Astrocyte (in vitro differentiated cells and primary cell): Measurements from ENCODE around the gene ZNF678. TPM values are rescaled to one million over a fixed set of nuclear protein-coding genes. Genes with fewer than 3 reads are reported as not detected.
"Not testable (repeated sequence)": the region's sequence is repeated elsewhere in the genome, so short reads cannot be mapped to it uniquely, and the experiment has no call there.

Source experiments
- DNase-seq: peaks from one replicate; pipeline ENCODE4 v3.0.0-alpha.2; 2010; ENCODE audit warnings: low read depth
- FAIRE-seq: peaks from 2 replicates; lab custom pipeline; 2011; peaks lifted over from hg19 to GRCh38; lab: Jason Lieb, UNC
- H2AFZ ChIP-seq: 2 replicates; pipeline ENCODE4 v1.6.0; 2012; ENCODE audit warnings: low read depth, low read length, inconsistent platforms
- H3K27ac ChIP-seq: 2 replicates; pipeline ENCODE4 v1.5.1; 2011; ENCODE audit warnings: low read depth, low read length, inconsistent platforms
- H3K27me3 ChIP-seq: 2 replicates; pipeline ENCODE4 v1.6.0; 2011; ENCODE audit warnings: low read length, inconsistent platforms; ENCODE audit not compliant: insufficient read depth
- H3K36me3 ChIP-seq: 2 replicates; pipeline ENCODE4 v1.5.1; 2011; ENCODE audit warnings: low read length, inconsistent platforms; ENCODE audit not compliant: insufficient read depth
- H3K4me1 ChIP-seq: 2 replicates; pipeline ENCODE4 v1.5.1; 2011; ENCODE audit warnings: low read length, inconsistent platforms; ENCODE audit not compliant: insufficient read depth
- H3K4me2 ChIP-seq: 2 replicates; pipeline ENCODE4 v1.6.0; 2012; ENCODE audit warnings: low read length, inconsistent platforms
- H3K4me3 ChIP-seq: 2 replicates; pipeline ENCODE4 v1.5.1; 2011; ENCODE audit warnings: low read depth, mild to moderate bottlenecking, low read length, inconsistent platforms; ENCODE audit not compliant: insufficient read depth
- H3K79me2 ChIP-seq: 2 replicates; pipeline ENCODE4 v1.6.0; 2012; ENCODE audit warnings: mild to moderate bottlenecking, low read length, inconsistent platforms; ENCODE audit not compliant: insufficient read depth
- H3K9ac ChIP-seq: 2 replicates; pipeline ENCODE4 v1.6.0; 2012; ENCODE audit warnings: mild to moderate bottlenecking, low read length, inconsistent platforms
- H3K9me3 ChIP-seq: 2 replicates; pipeline ENCODE4 v1.5.1; 2012; ENCODE audit warnings: low read depth, mild to moderate bottlenecking, low read length, inconsistent platforms; ENCODE audit not compliant: insufficient read depth
- H4K20me1 ChIP-seq: 2 replicates; pipeline ENCODE4 v1.6.0; 2012; ENCODE audit warnings: low read length, inconsistent platforms; ENCODE audit not compliant: insufficient read depth
- H3K27ac Mint-ChIP-seq: one replicate; pipeline ENCODE4 v1.8.0; 2021; ENCODE audit warnings: mild to moderate bottlenecking, mixed read lengths; ENCODE audit not compliant: unreplicated experiment
- H3K27me3 Mint-ChIP-seq: one replicate; pipeline ENCODE4 v1.8.0; 2021; ENCODE audit warnings: low read depth, mixed read lengths; ENCODE audit not compliant: unreplicated experiment
- H3K36me3 Mint-ChIP-seq: one replicate; pipeline ENCODE4 v1.8.0; 2021; ENCODE audit warnings: low read depth, mixed read lengths; ENCODE audit not compliant: unreplicated experiment
- H3K4me1 Mint-ChIP-seq: one replicate; pipeline ENCODE4 v1.8.0; 2021; ENCODE audit warnings: low read depth, mixed read lengths; ENCODE audit not compliant: unreplicated experiment
- H3K4me3 Mint-ChIP-seq: one replicate; pipeline ENCODE4 v1.8.0; 2021; ENCODE audit warnings: mild to moderate bottlenecking, moderate library complexity, mixed read lengths; ENCODE audit not compliant: unreplicated experiment
- H3K9me3 Mint-ChIP-seq: one replicate; pipeline ENCODE4 v1.8.0; 2021; ENCODE audit warnings: mild to moderate bottlenecking, mixed read lengths; ENCODE audit not compliant: unreplicated experiment
- EZH2 ChIP-seq: IDR thresholded peaks from 2 replicates; pipeline ENCODE4 v1.6.1; 2012; ENCODE audit warnings: mild to moderate bottlenecking, low read length, inconsistent platforms; ENCODE audit not compliant: insufficient read depth
- total RNA-seq: library from RNA; stranded (reverse); gene quantifications from 2 replicates; pipeline ENCODE4 v1.2.1, GENCODE V29; 2021
- TF ChIP-seq, protein P1 (sequence below): IDR thresholded peaks from 2 replicates; pipeline ENCODE4 v1.5.1; 2011; ENCODE audit warnings: low read depth, mild to moderate bottlenecking, inconsistent platforms, low read length, moderate library complexity; ENCODE audit not compliant: insufficient read depth

Gene ZNF678
- total RNA-seq, 1 donor from 2014 or later = 5.4 TPM

DNA sequence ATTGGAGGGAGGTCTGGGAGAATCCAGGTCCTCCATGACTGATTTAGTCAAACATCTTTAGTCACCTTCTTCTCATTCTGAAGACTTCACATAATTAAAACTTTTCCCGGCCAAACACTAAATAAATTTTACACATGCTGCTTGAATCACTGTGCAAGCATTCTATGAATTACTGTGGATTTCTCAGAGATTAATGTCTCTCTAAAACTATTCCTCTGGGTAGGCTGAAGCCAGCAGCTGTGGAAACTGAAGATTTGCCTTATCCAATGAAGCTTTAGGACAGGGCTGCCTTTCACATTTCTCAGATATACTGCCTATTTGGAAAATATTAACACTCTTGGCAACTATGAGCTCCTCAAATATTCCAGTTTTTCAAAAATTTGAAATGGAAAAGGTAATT is 110.1 kb downstream of the ZNF678 start:
- Mint-ChIP-seq H3K27ac (no peak overlapping the region), H3K9me3 (peaks cover 36% of the 10 kb centered on the region), H3K4me1 (no peaks in the 10 kb centered on the region), H3K27me3 (peaks cover 2% of the 10 kb centered on the region), H3K4me3 (no peak overlapping the region), H3K36me3 (no peaks in the 10 kb centered on the region)
- FAIRE-seq = no peak
- Histone ChIP-seq H4K20me1 (no peaks in the 10 kb centered on the region), H3K36me3 (no peaks in the 10 kb centered on the region), H3K4me1 (no peaks in the 10 kb centered on the region), H3K4me3 (no peak overlapping the region), H3K79me2 (no peaks in the 10 kb centered on the region), H3K4me2 (no peak overlapping the region), H3K27ac (no peak overlapping the region), H3K9me3 (peaks cover 7% of the 10 kb centered on the region), H2AFZ (no peak overlapping the region), H3K9ac (no peak overlapping the region), H3K27me3 (no peaks in the 10 kb centered on the region)
- DNase-seq = no peak
- TF ChIP-seq, protein P1, sequence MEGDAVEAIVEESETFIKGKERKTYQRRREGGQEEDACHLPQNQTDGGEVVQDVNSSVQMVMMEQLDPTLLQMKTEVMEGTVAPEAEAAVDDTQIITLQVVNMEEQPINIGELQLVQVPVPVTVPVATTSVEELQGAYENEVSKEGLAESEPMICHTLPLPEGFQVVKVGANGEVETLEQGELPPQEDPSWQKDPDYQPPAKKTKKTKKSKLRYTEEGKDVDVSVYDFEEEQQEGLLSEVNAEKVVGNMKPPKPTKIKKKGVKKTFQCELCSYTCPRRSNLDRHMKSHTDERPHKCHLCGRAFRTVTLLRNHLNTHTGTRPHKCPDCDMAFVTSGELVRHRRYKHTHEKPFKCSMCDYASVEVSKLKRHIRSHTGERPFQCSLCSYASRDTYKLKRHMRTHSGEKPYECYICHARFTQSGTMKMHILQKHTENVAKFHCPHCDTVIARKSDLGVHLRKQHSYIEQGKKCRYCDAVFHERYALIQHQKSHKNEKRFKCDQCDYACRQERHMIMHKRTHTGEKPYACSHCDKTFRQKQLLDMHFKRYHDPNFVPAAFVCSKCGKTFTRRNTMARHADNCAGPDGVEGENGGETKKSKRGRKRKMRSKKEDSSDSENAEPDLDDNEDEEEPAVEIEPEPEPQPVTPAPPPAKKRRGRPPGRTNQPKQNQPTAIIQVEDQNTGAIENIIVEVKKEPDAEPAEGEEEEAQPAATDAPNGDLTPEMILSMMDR = no peak
- no peak for TF ChIP-seq EZH2

DNA sequence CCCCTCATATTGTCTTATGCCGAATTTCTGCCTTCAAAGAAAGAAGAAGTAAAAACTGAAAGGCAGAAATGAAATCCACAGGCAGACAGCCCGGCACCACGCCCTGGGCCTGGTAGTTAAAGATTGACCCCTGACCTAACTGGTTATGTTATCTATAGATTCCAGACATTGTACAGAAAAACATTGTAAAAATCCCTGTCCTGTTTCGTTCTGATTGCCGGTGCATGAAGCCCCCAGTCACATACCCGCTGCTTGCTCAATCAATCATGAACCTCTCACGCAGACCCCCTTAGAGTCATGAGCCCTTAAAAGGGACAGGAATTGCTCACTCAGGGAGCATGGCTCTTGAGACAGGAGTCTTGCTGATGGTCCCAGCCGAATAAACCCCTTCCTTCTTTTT is 122.5 kb downstream of the ZNF678 start:
- no peaks in the 10 kb centered on the region for H3K9me3 ChIP-seq
- H4K20me1 ChIP-seq = no peaks in the 10 kb centered on the region
- Mint-ChIP-seq H3K9me3 (peaks cover 21% of the 10 kb centered on the region), H3K4me3 (no peak overlapping the region), H3K27me3 (no peaks in the 10 kb centered on the region), H3K4me1 (no peaks in the 10 kb centered on the region), H3K27ac (no peak overlapping the region), H3K36me3 (no peaks in the 10 kb centered on the region)
- FAIRE-seq (no peak), DNase-seq (no peak)
- H3K27ac ChIP-seq = no peak overlapping the region
- H3K4me3 ChIP-seq = no peak overlapping the region
- H3K27me3 ChIP-seq = no peaks in the 10 kb centered on the region
- no peaks in the 10 kb centered on the region for H3K4me1 ChIP-seq
- no peak for TF ChIP-seq EZH2
- TF ChIP-seq, protein P1 = no peak
- H3K9ac ChIP-seq = no peak overlapping the region
- H3K79me2 ChIP-seq = no peaks in the 10 kb centered on the region
- no peaks in the 10 kb centered on the region for H3K36me3 ChIP-seq
- no peak overlapping the region for H3K4me2 ChIP-seq
- H2AFZ ChIP-seq = no peak overlapping the region

DNA sequence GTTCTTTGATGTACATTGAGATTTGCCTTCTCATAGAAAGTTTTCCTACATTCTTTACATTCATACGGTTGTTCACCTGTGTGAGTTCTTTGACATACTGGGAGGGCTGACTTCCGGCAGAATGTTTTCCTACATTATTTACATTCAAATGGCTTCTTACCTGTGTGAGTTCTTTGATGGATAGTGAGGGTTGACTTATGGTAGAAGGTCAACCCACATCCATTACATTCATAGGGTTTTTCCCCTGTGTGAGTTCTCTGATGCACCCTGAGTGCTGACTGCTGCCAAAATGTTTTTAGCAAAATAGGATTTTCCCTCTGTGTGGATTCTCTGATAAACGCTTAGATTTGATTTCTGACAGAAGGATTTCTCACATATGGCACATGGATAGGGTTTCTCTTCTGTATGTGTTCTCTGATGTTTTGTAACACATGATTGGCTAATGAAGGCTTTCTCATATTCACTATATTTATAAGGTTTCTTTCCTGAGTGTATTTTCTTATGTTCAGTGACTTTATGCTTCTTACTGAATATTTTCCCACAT is 134.0 kb downstream of the ZNF678 start:
- Histone ChIP-seq H3K9ac (no peak overlapping the region), H3K27me3 (no peaks in the 10 kb centered on the region), H3K36me3 (no peaks in the 10 kb centered on the region), H3K4me2 (no peak overlapping the region), H3K79me2 (no peaks in the 10 kb centered on the region), H2AFZ (no peak overlapping the region), H3K4me1 (no peaks in the 10 kb centered on the region), H3K9me3 (peaks cover 7% of the 10 kb centered on the region), H3K27ac (no peak overlapping the region), H4K20me1 (no peaks in the 10 kb centered on the region), H3K4me3 (no peak overlapping the region)
- no peak for FAIRE-seq
- DNase-seq = no peak
- no peaks in the 10 kb centered on the region for H3K27me3 Mint-ChIP-seq
- H3K36me3 Mint-ChIP-seq = no peaks in the 10 kb centered on the region
- TF ChIP-seq, protein P1 = no peak
- TF ChIP-seq EZH2 = no peak
- H3K4me1 Mint-ChIP-seq = no peaks in the 10 kb centered on the region
- peaks cover 46% of the 10 kb centered on the region for H3K9me3 Mint-ChIP-seq
- no peak overlapping the region for H3K4me3 Mint-ChIP-seq
- H3K27ac Mint-ChIP-seq = no peak overlapping the region

- not testable (repeated sequence) for H3K4me1 ChIP-seq, H3K4me3 ChIP-seq, H3K27ac ChIP-seq, H3K4me1 Mint-ChIP-seq, H3K9me3 ChIP-seq, H3K9ac ChIP-seq, FAIRE-seq, H3K27ac Mint-ChIP-seq, H3K36me3 ChIP-seq, H4K20me1 ChIP-seq, H3K4me3 Mint-ChIP-seq, H2AFZ ChIP-seq, H3K27me3 Mint-ChIP-seq, DNase-seq, H3K4me2 ChIP-seq, H3K79me2 ChIP-seq, H3K27me3 ChIP-seq, H3K36me3 Mint-ChIP-seq
- peaks cover 41% of the 10 kb centered on the region for H3K9me3 Mint-ChIP-seq
Observed at GRCh38 chr1:227701631-227702030, 138.3 kb downstream of the ZNF678 start.
